GM10266 (cell line): Measurements from ENCODE around the gene RBMS1.

Experiments used
- DNase-seq: peaks from one replicate; pipeline ENCODE4 v3.0.0; 2012; ENCODE audit errors: extremely low spot score
- CTCF ChIP-seq: IDR thresholded peaks from 2 replicates; pipeline ENCODE4 v1.5.1; 2012; ENCODE audit warnings: mild to moderate bottlenecking, low read depth; ENCODE audit not compliant: control insufficient read depth, insufficient read depth; ENCODE audit errors: missing control alignments

The RBMS1 gene

GRCh38 chr2:160505256-160505655 is 11.6 kb upstream of the RBMS1 start:
- DNase-seq = no peak
- TF ChIP-seq CTCF = no peak

GRCh38 chr2:160502478-160502877 is 8.9 kb upstream of the RBMS1 start:
- no peak for DNase-seq
- no peak for TF ChIP-seq CTCF

GRCh38 chr2:160501370-160501769 is 7.8 kb upstream of the RBMS1 start:
- TF ChIP-seq CTCF = no peak
- DNase-seq = no peak

GRCh38 chr2:160499865-160500264 is 6.3 kb upstream of the RBMS1 start:
- no peak for DNase-seq
- TF ChIP-seq CTCF = no peak

GRCh38 chr2:160498137-160498536 is 4.5 kb upstream of the RBMS1 start:
- DNase-seq = no peak
- no peak for TF ChIP-seq CTCF

GRCh38 chr2:160494201-160494644 is 616 bp upstream of the RBMS1 start:
- DNase-seq = no peak
- TF ChIP-seq CTCF = no peak

GRCh38 chr2:160492401-160493226 is 993 bp downstream of the RBMS1 start:
- peak; percentile 30 for DNase-seq
- TF ChIP-seq CTCF = no peak
